GM18868 (cell line): ENCODE data around the gene LRP1B.

Experiments used
- ATAC-seq: cut with Tn5 transposase; IDR thresholded peaks from one replicate; pipeline ENCODE4 v1.9.1; 2021; ENCODE audit warnings: mild to moderate bottlenecking, moderate library complexity; ENCODE audit not compliant: unreplicated experiment

Gene LRP1B

GRCh38 chr2:142042536-142043199 is 88.1 kb downstream of the LRP1B start:
- no peak for ATAC-seq

GRCh38 chr2:142041996-142042395 is 88.8 kb downstream of the LRP1B start:
- no peak for ATAC-seq

DNA sequence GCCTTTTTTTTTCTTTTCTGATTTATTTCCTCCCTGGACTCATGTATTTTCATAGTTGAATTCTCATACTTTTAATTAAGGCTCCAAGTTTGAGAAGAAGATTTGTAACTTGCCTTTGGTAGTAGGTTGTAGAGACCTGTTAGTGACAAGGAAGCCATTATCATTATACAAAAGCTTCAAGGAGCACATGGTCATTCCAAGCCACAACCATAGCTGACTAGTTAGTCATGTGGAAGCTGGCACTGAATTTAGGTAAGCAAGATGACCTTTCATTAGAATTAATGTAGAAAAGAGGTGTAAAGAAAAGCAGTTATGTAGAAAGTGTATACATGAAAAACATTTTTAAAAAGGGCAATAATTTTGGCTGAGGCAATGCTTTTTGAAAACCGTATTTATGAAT is 89.7 kb downstream of the LRP1B start:
- no peak for ATAC-seq

DNA sequence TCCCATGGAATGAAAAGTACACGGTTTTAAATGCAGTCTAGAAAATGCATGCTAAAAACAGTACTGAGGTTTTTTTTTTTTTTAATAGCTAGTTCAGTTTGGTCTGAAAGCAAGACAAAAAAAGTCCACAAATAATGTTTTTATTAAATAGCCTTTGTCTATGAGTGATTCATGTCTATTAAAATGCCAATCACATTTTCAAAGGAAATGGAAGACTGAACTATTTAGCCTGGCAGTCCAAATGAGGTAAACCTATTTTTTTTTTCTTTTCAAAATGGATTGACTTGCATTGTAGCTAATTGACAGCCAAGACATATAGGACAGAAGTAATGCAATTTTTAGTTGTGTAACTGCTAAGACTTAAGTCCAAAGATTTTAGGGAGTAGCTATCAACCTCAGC is 90.3 kb downstream of the LRP1B start:
- no peak for ATAC-seq

DNA sequence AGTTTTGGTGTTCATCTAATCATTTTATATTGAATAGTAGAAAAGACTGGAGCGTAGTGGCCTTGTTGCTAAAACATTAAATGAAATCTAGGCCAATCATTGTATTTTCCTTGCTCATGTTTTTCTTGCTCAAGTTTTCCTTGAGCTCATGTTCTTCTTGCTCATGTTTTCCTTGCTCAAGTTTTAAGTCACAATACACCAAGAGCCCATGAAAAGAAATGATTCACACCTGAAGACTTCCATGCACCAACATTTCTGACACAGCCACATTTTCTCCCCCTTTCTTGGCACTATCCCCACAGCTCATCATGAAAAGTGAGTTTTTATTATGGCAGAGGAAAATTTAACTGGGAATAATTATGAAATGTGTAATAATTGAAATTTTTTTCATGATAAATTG is 92.0 kb downstream of the LRP1B start:
- ATAC-seq = no peak

GRCh38 chr2:142037744-142038143 is 93.1 kb downstream of the LRP1B start:
- ATAC-seq = no peak

GRCh38 chr2:142037066-142037465 is 93.8 kb downstream of the LRP1B start:
- peak; percentile 48 for ATAC-seq

DNA sequence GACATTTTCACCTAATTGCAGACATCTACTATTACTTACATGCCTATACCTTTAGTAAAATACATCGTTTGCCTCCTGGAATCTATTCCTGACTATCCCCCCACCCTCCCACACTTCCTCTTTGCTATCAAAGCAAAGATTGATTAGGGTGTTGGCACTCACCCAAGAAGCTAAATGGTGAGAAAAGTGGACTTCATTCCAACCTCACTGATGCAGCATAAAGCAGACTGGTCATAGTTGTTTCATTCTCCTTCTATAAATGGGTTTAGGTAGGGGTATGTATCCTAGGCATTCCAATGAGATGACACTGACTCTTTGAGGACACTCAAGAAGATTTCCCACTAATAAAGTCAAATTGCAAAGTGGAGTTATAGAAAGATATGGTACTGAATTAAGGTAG is 97.4 kb downstream of the LRP1B start:
- ATAC-seq = no peak

DNA sequence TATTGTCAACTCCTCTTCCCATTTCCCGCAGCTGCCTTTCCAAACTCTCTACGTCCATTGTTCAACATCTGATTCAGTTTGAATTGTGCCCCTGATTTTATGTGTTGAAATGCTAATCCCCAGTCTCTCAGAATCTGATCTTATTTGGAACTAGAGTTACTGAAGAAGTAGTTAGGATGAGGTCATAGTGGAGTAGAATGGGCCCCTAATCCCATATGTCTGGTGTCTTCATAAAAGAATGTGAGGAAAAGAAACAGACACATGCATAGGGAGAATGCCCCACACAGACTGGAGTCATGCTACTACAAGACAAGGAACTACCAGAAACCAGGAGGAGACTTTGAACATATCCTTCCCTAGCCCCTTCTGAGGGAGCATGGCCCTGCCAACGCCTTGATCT is 99.2 kb downstream of the LRP1B start:
- ATAC-seq = no peak

DNA sequence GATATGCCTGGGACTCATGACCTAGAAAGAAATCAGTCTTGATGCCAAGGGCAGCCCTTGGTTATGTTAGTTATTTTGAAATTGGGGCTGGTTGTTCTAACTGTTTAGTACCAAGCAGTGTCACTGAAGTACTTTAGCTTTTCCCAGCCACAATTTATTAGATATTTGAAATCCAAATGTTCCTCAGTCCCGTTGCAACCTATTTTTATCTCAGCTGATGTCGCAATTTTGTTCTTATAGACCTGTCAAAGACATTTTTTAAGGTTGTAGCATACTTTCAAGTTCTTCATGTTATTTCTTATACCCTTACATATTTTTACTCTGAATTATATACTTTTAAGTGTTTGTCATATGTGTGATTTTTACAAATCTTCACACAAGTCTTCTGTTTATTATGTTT is 100.1 kb downstream of the LRP1B start:
- no peak for ATAC-seq

GRCh38 chr2:142029974-142030373 is 100.8 kb downstream of the LRP1B start:
- ATAC-seq = no peak

GRCh38 chr2:142025394-142025793 is 105.4 kb downstream of the LRP1B start:
- ATAC-seq = no peak

DNA sequence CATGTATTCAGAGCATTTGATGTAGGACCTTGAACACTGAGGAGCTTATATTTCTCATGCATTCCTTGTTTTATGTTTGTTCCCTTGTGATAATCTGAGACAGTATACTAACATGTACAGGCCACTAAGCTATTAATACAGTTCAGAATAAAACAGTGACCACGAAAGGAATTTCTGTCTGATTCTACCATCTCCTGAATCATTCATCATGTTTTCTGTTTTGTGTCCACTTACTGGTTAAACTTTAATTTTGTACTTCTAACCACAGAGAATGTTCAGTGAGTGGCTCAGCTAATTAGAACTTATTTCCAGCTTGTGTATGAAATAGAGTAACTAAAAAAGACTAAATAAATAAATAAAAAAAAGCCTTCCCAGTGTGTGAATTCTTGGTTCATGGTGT is 110.4 kb downstream of the LRP1B start:
- ATAC-seq = no peak

- ATAC-seq = no peak
Observed at GRCh38 chr2:142014536-142014935, 116.3 kb downstream of the LRP1B start.

DNA sequence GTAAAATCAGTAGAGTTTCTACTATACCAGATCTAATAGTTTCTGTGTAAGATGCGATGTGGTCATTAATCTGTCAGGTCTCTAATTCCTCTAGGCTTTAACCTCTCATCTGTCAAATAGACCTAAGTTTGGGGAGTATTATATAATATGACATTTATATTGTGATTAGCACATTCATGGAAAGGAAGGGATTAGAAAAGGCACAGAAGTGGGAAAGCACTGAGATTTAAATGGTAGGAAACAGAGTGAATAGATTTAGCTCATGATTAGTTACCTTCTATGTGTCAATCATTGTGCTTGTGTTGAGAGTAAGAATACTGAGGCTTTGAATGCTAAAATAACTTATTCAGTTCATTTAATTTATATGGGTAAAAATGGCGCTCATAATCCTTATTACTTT is 118.0 kb downstream of the LRP1B start:
- ATAC-seq = no peak

- ATAC-seq = no peak
Observed at GRCh38 chr2:142010477-142011270, 120.1 kb downstream of the LRP1B start.

- ATAC-seq = no peak
Observed at GRCh38 chr2:142008135-142008744, 122.6 kb downstream of the LRP1B start.

- no peak for ATAC-seq
Observed at GRCh38 chr2:141994066-141994465, 136.8 kb downstream of the LRP1B start.

DNA sequence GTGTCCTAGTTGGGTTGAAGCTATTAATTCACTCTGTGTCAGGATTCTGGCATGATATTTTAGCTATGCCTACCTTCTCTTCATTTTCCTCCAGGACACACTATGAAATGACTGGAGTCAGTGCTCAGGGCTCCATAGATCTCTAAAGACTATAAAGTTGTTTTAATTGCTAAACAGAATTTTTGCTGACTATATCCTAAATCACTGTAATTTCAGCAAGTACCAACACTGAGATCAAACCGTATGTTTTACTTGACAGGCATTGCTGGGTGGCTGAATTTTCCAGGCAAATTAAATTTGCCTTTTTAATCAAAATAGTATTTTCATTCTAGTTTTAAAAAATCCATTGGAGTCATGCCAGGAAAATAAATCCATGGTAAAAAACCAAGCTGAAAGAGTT is 138.1 kb downstream of the LRP1B start:
- ATAC-seq = no peak

DNA sequence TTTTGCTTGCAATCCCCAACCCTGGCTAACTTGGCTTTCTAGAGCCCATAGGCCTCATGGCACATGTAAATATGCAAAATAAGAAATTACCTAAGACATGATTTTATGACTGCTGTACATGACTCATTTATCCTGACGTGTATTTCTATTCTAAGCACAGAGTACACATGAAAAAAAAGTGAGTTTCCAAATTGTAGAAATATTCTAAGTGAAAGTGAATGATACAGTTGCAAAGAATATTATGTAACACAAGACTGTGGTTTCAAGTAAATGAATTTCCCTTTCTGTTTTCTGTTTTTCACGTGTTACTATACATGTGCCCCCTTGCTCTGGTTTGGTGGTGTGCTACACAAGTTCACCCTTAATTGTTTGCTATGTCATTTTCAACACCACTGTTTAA is 162.4 kb downstream of the LRP1B start:
- ATAC-seq = peak; percentile 77

DNA sequence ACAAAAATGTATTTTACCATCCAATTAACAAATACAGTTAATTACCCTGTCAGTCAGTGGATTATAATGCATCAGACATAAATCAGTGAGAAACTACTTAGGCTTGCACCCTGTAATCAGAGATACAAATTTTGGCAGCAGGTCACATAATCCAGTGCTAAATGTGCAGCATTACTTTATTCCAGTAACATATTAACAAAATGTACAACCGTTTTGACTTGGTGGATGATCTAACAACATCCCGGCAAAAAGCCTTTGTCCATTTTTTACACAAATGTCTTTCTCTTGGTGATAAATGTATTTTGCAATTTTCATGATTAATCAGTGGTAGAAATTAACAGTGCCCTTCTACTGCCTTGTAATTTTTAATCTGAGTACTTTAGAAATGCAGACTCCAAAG is 162.8 kb downstream of the LRP1B start:
- no peak for ATAC-seq

DNA sequence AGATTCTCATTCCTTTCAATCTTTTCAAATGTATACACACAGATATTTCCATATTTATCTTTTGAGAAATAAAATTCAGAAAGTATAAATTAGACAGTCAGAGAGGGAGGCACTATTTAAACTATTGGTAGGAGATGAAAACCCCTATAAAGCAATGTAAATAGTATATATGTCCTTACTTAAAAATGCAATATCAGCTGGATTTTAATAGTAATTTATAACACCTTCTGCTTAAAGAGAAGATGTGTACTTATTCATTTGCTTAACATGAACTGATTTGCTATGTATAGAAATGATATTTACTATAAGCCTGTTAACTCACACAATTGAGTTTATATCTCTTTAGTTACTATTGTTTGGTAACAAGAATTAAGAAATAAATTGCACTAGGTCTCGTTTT is 163.3 kb downstream of the LRP1B start:
- no peak for ATAC-seq
